GM12801 (cell line): ENCODE measurements around the gene MAN1C1.

Source experiments
- TF ChIP-seq, protein P1 (sequence below): IDR thresholded peaks from one replicate; pipeline ENCODE4 v1.5.1; 2011; ENCODE audit warnings: control low read depth; ENCODE audit not compliant: insufficient read length; ENCODE audit errors: extremely low read depth

MAN1C1 gene

DNA sequence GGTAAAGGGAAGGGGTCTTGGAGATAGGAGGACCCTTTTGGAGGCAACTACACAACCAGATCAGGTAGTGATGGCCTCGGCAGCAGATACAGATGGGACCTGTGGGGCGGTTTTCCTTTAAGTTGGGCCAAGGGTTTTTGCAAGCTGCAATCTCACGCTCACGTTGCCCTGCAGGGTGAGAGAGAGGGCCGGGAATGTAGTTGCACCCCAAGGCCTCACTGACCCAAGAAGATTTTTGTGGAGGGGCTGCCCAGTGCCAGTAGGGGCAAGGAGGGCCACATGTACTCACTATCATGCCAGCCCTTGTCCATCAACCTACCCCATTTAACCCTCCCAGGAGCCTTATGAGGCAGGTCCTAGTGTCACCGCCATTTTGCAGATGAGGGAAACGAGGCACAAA is 125.7 kb downstream of the MAN1C1 start:
- TF ChIP-seq, protein P1, sequence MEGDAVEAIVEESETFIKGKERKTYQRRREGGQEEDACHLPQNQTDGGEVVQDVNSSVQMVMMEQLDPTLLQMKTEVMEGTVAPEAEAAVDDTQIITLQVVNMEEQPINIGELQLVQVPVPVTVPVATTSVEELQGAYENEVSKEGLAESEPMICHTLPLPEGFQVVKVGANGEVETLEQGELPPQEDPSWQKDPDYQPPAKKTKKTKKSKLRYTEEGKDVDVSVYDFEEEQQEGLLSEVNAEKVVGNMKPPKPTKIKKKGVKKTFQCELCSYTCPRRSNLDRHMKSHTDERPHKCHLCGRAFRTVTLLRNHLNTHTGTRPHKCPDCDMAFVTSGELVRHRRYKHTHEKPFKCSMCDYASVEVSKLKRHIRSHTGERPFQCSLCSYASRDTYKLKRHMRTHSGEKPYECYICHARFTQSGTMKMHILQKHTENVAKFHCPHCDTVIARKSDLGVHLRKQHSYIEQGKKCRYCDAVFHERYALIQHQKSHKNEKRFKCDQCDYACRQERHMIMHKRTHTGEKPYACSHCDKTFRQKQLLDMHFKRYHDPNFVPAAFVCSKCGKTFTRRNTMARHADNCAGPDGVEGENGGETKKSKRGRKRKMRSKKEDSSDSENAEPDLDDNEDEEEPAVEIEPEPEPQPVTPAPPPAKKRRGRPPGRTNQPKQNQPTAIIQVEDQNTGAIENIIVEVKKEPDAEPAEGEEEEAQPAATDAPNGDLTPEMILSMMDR, result no peak

DNA sequence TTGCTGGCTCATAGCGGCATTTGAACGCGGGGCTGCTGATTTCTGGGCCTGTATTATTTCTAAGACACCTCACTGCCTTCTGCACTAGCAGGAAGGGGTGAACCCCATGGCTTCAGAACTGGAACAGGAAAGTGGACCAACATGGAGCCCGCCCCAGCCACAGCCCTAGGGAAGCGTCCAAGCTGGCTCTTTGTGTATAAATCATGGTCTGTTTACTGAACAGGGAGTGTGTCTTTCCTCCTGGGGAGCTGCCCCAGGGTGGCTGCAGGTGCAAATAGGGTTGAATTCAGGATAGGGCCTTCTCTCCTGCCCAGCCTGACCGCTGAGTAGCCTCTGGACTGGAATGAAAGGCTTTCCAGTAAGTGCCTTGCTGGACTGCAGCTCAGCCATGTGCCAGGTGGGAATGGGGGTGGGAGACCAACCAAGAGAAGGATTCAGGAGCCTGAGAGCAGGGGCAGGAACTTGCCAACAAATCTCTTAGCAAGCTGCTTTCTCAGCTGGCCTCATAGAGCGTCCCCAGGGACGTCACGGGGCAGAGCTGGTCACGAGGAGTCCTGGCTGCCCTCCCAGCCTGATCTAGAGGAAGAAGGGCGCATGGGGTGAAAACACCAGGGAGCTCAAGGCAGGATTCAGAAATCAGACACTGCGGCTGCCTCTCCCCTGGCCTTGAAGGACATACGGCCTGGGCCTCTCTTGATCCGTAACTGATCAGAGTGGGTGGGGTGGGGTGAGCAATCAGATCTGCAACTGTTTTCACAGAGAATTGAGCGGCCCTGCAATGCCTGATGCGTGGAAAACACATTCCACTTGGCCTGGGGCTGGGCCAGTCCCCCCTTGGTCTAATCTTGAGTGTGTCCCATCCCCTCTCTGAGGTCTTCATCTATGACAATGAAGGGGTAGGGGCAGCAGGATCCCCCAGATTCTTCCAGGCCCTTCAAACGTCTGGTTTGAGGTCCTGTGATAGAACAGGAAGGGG is 126.9 kb downstream of the MAN1C1 start:
- TF ChIP-seq, protein P1, result no peak

DNA sequence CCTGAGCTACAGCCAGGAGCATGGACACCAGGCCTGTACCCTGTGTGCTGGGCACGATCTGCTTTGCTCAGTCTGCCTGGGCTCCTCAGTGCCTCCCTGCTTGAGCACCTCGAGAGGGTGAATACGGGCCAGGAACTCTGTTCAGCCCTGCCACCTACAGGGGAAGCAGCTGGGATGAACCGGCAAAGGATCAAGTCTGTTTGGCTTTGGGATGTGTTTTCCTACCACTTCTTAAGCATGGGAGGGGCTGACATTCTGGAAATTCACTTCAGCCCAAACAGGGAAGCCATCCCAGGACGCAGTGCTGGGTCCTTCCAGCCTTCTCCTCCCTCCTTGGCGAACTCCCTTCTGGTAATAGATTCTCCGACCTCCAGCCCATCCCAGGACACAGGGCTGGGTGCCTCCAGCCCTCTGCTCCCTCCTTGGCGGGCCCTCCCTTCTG is 127.6 kb downstream of the MAN1C1 start:
- TF ChIP-seq, protein P1, result no peak

DNA sequence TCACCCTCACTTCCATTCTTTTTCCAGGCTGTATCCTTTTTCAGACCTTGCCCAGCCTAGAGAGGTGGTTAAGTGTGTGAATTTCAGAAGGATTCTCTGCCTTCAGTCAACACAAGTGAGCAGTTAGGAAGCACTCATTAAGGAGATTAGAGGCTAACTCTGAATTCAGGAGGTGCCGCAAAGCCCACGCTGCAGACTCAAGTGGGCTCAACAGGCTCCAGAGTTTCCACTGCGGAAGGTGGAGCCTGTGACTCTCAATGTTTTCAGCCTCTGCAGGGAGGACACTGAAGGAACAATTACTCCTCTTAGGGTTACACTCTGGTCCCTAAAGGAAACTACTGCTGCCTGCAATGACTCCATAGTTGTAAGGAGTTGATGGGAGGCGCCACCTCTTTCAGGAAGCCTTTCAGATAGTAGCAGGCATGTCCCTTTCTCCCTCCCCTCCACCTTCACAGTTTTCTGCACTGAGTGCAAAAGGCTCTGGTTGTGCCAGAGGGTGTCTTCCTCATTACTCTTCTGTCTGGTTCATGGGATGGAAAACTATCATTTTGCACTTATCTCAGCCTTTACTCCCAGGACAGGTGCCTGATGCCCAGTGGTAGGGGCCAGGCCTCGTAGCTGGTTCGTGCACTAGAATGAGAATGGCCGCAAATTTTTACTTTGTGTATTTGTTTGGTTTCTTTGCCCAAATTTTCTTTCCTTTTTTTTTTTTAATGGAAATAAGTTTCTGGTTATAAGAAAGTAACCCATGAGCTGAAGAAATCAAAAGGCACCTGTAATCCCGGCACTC is 128.2 kb downstream of the MAN1C1 start:
- TF ChIP-seq, protein P1, result no peak

DNA sequence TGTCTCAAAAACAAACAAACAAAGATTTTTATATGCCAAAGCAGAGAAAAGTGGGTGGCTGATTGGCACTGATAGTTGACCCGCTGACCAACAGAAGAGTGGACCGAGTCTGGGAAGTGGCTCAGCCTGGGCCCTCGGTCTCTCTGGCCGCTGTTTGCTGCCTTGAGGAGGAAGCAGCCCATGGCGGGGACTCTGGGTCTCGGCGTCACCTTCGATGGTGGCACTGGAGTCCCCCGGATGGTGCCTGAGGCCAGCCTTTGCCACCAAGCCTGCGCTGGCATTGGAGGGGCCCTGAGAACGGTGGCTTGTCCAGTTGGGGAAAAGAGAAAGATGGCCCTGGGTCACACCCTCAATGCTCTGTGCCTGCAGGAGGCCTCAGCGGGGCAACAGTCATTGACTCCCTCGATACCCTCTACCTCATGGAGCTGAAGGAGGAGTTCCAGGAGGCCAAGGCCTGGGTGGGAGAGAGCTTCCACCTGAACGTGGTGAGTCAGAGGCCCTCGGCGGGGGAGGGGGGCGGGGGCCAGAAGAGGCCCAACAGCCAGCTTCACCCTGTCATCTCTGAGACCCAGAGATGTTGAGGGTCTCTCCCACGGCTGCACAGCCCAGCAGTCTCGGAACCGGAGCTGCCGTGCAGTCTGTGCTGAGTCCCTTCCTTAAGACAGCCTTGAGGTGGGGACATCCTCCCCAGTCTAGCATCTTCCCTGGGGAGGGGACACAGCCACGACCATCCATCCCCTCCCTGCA is 129.9 kb downstream of the MAN1C1 start:
- TF ChIP-seq, protein P1, result no peak

DNA sequence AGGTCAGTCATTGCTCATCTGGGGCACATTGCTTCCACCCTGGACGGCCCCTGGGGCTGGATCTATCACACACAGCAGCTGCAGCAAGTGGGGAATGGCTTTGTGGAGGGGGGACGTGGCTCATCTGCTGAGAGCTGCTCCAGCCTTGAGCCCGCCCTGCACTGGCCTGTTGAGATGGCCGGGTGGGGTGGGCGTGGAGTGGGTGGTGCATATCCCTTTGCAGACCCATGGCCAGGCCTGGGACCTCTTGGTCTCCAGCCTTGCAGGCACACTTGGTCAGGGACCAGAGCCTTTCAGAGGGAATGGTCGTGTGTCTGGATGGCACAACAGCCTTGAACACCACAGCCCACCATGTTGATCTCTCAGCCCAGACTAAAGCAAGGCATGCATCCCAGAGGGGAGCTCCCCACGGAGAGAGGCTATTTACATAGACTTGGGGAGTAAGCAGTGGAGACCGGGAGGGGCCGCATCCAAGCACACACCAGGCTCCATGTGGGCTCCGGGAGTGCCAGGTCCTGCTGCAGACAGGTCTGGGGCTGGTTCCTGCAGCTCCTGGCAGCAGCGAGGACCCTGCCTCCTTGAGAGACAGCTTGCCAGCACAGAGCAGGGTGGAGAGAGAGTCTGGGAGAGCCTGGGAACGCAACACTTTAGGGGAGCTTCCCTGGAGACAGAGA is 130.6 kb downstream of the MAN1C1 start:
- TF ChIP-seq, protein P1, result no peak
